WTC11 (cell line): Measurements from ENCODE around the gene SBK1.

Experiments used
- CTCF ChIP-seq: fragments of 200-600 bp; IDR thresholded peaks from 2 replicates; pipeline ENCODE4 v1.8.0; 2022; ENCODE audit warnings: antibody characterized with exemption
- GABPB1 ChIP-seq: sonication (generic); formaldehyde crosslinking; IDR thresholded peaks from 2 replicates; pipeline ENCODE4 v1.8.1; 2023; ENCODE audit warnings: mild to moderate bottlenecking, missing genetic modification reagents
- HMGA2 ChIP-seq: fragments of 250-450 bp; sonication (Bioruptor Pico); IDR thresholded peaks from 2 replicates; pipeline ENCODE4 v1.4.0; 2021; ENCODE audit warnings: mild to moderate bottlenecking, moderate library complexity
- JUN ChIP-seq: sonication (generic); formaldehyde crosslinking; IDR thresholded peaks from 2 replicates; pipeline ENCODE4 v1.8.0; 2023; ENCODE audit warnings: mild to moderate bottlenecking, missing genetic modification reagents
- NFYB ChIP-seq: sonication (generic); formaldehyde crosslinking; conservative IDR thresholded peaks from 2 replicates; pipeline ENCODE4 v1.8.0; 2022; ENCODE audit warnings: low read depth, missing genetic modification reagents
- RELA ChIP-seq: sonication (generic); formaldehyde crosslinking; IDR thresholded peaks from 2 replicates; pipeline ENCODE4 v1.8.1; 2022; ENCODE audit warnings: missing genetic modification reagents, mild to moderate bottlenecking, borderline replicate concordance
- ZBTB21 ChIP-seq: sonication (generic); formaldehyde crosslinking; IDR thresholded peaks from 2 replicates; pipeline ENCODE4 v1.8.1; 2023; ENCODE audit warnings: mild to moderate bottlenecking, missing genetic modification reagents, borderline replicate concordance
- ZSCAN18 ChIP-seq: fragments of 250-450 bp; sonication (Bioruptor Pico); IDR thresholded peaks from 2 replicates; pipeline ENCODE4 v2.1.2; 2022; ENCODE audit warnings: mild to moderate bottlenecking, moderate library complexity

GRCh38 chr16:28298511-28298878 is 6.2 kb downstream of the SBK1 start:
- TF ChIP-seq ZBTB21 (CRISPR knock-in tag), result peak; percentile 41; the same call in 1 of the 2 replicates
- TF ChIP-seq ZSCAN18 (CRISPR knock-in tag), result no peak
- no peak for TF ChIP-seq RELA (CRISPR knock-in tag)
- TF ChIP-seq CTCF, result no peak
- TF ChIP-seq NFYB (CRISPR knock-in tag), result no peak
- TF ChIP-seq HMGA2 (CRISPR knock-in tag), result no peak
- no peak for TF ChIP-seq JUN
- no peak for TF ChIP-seq GABPB1 (CRISPR knock-in tag)
